ENCODE data around the gene RCOR2. TPM values are rescaled to one million over a fixed set of nuclear protein-coding genes. Genes with fewer than 3 reads are reported as not detected.
A peak's percentile ranks its signal among the peaks of the same experiment; 100 is the strongest.

The RCOR2 gene
- total RNA-seq, 2 donors from 2014 or later = 0.09 to 0.99 TPM

GRCh38 chr11:63897459-63898146 is 19.4 kb downstream of the RCOR2 start:
- ATAC-seq = no peak
- Mint-ChIP-seq H3K27ac (peak overlapping the region; percentile 46 to 61), H3K9me3 (no peaks in the 10 kb centered on the region), H3K36me3 (peaks cover 4 to 20% of the 10 kb centered on the region in 2 donors)
- DNase-seq (ENCODE audit: low spot score in 2 of 2) = no peak

GRCh38 chr11:63896071-63896470 is 20.9 kb downstream of the RCOR2 start:
- DNase-seq (ENCODE audit: low spot score in 2 of 2) = no peak
- Mint-ChIP-seq H3K9me3 (no peaks in the 10 kb centered on the region), H3K27ac (peak overlapping the region in 1 of 2 donors; percentile 92), H3K36me3 (peaks cover 2 to 20% of the 10 kb centered on the region in 2 donors)
- no peak for ATAC-seq

- H3K36me3 Mint-ChIP-seq = peaks cover 5 to 16% of the 10 kb centered on the region in 2 donors
These were observed 23.6 kb downstream of the RCOR2 start for GRCh38 chr11:63893355-63893754.

GRCh38 chr11:63892228-63892627 is 24.7 kb downstream of the RCOR2 start:
- DNase-seq (ENCODE audit: low spot score in 2 of 2) = no peak
- Mint-ChIP-seq H3K27ac (no peak overlapping the region), H3K36me3 (peaks cover 5 to 11% of the 10 kb centered on the region in 2 donors), H3K9me3 (no peaks in the 10 kb centered on the region)
- no peak for ATAC-seq

More at GRCh38 chr11:63893355-63893754, 23.6 kb downstream of the RCOR2 start:
- no peak for ATAC-seq
- Mint-ChIP-seq H3K27ac (no peak overlapping the region), H3K9me3 (no peaks in the 10 kb centered on the region)
- DNase-seq (ENCODE audit: low spot score in 2 of 2) = no peak

- Mint-ChIP-seq H3K9me3 (no peaks in the 10 kb centered on the region), H3K36me3 (peaks cover 5% of the 10 kb centered on the region in 2 donors), H3K27ac (peak overlapping the region in 1 of 2 donors; percentile 85)
- DNase-seq (ENCODE audit: low spot score in 2 of 2) = no peak
- ATAC-seq = no peak
These were observed 26.6 kb downstream of the RCOR2 start for GRCh38 chr11:63890368-63890767.

GRCh38 chr11:63889344-63889743 is 27.6 kb downstream of the RCOR2 start:
- no peaks in the 10 kb centered on the region for H3K9me3 Mint-ChIP-seq
- H3K36me3 Mint-ChIP-seq = peaks cover 5% of the 10 kb centered on the region in 2 donors
- DNase-seq (ENCODE audit: low spot score in 2 of 2) (no peak), ATAC-seq (no peak)
- peak overlapping the region; percentile 44 to 85 for H3K27ac Mint-ChIP-seq

GRCh38 chr11:63888170-63889086 is 28.5 kb downstream of the RCOR2 start:
- H3K36me3 Mint-ChIP-seq = peaks cover 4 to 5% of the 10 kb centered on the region in 2 donors
- H3K27ac Mint-ChIP-seq = peak overlapping the region; percentile 85 to 94
- peak; percentile 79 to 82 for ATAC-seq
- peak; percentile 51 to 75 for DNase-seq (ENCODE audit: low spot score in 2 of 2)
- no peaks in the 10 kb centered on the region for H3K9me3 Mint-ChIP-seq

- DNase-seq (ENCODE audit: low spot score in 2 of 2) = no peak
- Mint-ChIP-seq H3K27ac (peak overlapping the region in 1 of 2 donors; percentile 85), H3K9me3 (no peaks in the 10 kb centered on the region), H3K36me3 (peaks cover 0 to 5% of the 10 kb centered on the region in 2 donors)
- no peak for ATAC-seq
These were observed 29.5 kb downstream of the RCOR2 start for GRCh38 chr11:63887386-63887999.

GRCh38 chr11:63884196-63884932 is 32.6 kb downstream of the RCOR2 start:
- Mint-ChIP-seq H3K36me3 (no peaks in the 10 kb centered on the region), H3K27ac (peak overlapping the region; percentile 44 to 54), H3K9me3 (no peaks in the 10 kb centered on the region)
- DNase-seq (ENCODE audit: low spot score in 2 of 2) (peak in 1 of 2 donors; percentile 73), ATAC-seq (peak in 1 of 2 donors; percentile 78)

GRCh38 chr11:63883791-63884190 is 33.2 kb downstream of the RCOR2 start:
- DNase-seq (ENCODE audit: low spot score in 2 of 2) (no peak), ATAC-seq (no peak)
- no peaks in the 10 kb centered on the region for H3K36me3 Mint-ChIP-seq
- H3K27ac Mint-ChIP-seq = peak overlapping the region in 1 of 2 donors; percentile 54
- H3K9me3 Mint-ChIP-seq = no peaks in the 10 kb centered on the region

GRCh38 chr11:63882555-63883242 is 34.3 kb downstream of the RCOR2 start:
- DNase-seq (ENCODE audit: low spot score in 2 of 2) (no peak), ATAC-seq (no peak)
- Mint-ChIP-seq H3K36me3 (no peaks in the 10 kb centered on the region), H3K9me3 (no peaks in the 10 kb centered on the region), H3K27ac (no peak overlapping the region)

- no peaks in the 10 kb centered on the region for H3K9me3 Mint-ChIP-seq
- DNase-seq (ENCODE audit: low spot score in 2 of 2) (no peak), ATAC-seq (no peak)
- peak overlapping the region in 1 of 2 donors; percentile 48 for H3K27ac Mint-ChIP-seq
- peaks cover 0 to 3% of the 10 kb centered on the region in 2 donors for H3K36me3 Mint-ChIP-seq
These were observed 36.6 kb downstream of the RCOR2 start for GRCh38 chr11:63880403-63880790.

- H3K27ac Mint-ChIP-seq = peak overlapping the region; percentile 48 to 59
- H3K36me3 Mint-ChIP-seq = peaks cover 0 to 6% of the 10 kb centered on the region in 2 donors
- H3K9me3 Mint-ChIP-seq = no peaks in the 10 kb centered on the region
- no peak for ATAC-seq
- DNase-seq (ENCODE audit: low spot score in 2 of 2) = no peak
These were observed 37.2 kb downstream of the RCOR2 start for GRCh38 chr11:63879598-63880402.

GRCh38 chr11:63877658-63878241 is 39.2 kb downstream of the RCOR2 start:
- ATAC-seq = peak in 1 of 2 donors; percentile 24
- DNase-seq (ENCODE audit: low spot score in 2 of 2) = no peak
- Mint-ChIP-seq H3K36me3 (peaks cover 0 to 6% of the 10 kb centered on the region in 2 donors), H3K27ac (peak overlapping the region in 1 of 2 donors; percentile 32), H3K9me3 (no peaks in the 10 kb centered on the region)

GRCh38 chr11:63876616-63877015 is 40.3 kb downstream of the RCOR2 start:
- DNase-seq (ENCODE audit: low spot score in 2 of 2) = no peak
- Mint-ChIP-seq H3K36me3 (peaks cover 0 to 6% of the 10 kb centered on the region in 2 donors), H3K27ac (no peak overlapping the region), H3K9me3 (no peaks in the 10 kb centered on the region)
- no peak for ATAC-seq
